ENCODE measurements around the gene BLVRB.
"Not testable (repeated sequence)": the region's sequence is repeated elsewhere in the genome, so short reads cannot be mapped to it uniquely, and the experiment has no call there.

Gene BLVRB

GRCh38 chr19:40422748-40423566 is 42.6 kb downstream of the BLVRB start:
- DNase-seq (ENCODE audit: low spot score) = no peak

GRCh38 chr19:40421993-40422747 is 43.4 kb downstream of the BLVRB start:
- no peak for DNase-seq (ENCODE audit: low spot score)

GRCh38 chr19:40420766-40421765 is 44.5 kb downstream of the BLVRB start:
- DNase-seq (ENCODE audit: low spot score) = peak; percentile 94

- DNase-seq (ENCODE audit: low spot score) = no peak
Observed at GRCh38 chr19:40420451-40420765, 45.1 kb downstream of the BLVRB start.

GRCh38 chr19:40419780-40420179 is 45.8 kb downstream of the BLVRB start:
- no peak for DNase-seq (ENCODE audit: low spot score)

GRCh38 chr19:40419066-40419612 is 46.4 kb downstream of the BLVRB start:
- no peak for DNase-seq (ENCODE audit: low spot score)

GRCh38 chr19:40418040-40418439 is 47.5 kb downstream of the BLVRB start:
- DNase-seq (ENCODE audit: low spot score) = no peak

- DNase-seq (ENCODE audit: low spot score) = no peak
Observed at GRCh38 chr19:40417643-40417981, 47.9 kb downstream of the BLVRB start.

GRCh38 chr19:40416918-40417642 is 48.5 kb downstream of the BLVRB start:
- DNase-seq (ENCODE audit: low spot score) = no peak

- DNase-seq (ENCODE audit: low spot score) = no peak
Observed at GRCh38 chr19:40415768-40416167, 49.8 kb downstream of the BLVRB start.

GRCh38 chr19:40414542-40415535 is 50.7 kb downstream of the BLVRB start:
- no peak for DNase-seq (ENCODE audit: low spot score)

GRCh38 chr19:40413291-40413845 is 52.2 kb downstream of the BLVRB start, which contains the start of gene PRX:
Gene PRX, minus strand, starts transcription at chr19:40413378. Its CDS starts 5,446 bp downstream, at chr19:40407932.
- no peak for DNase-seq (ENCODE audit: low spot score)

GRCh38 chr19:40412866-40413265 is 52.7 kb downstream of the BLVRB start:
- no peak for DNase-seq (ENCODE audit: low spot score)

GRCh38 chr19:40411958-40412499 is 53.5 kb downstream of the BLVRB start:
- DNase-seq (ENCODE audit: low spot score) = no peak

GRCh38 chr19:40411125-40411842 is 54.3 kb downstream of the BLVRB start:
- no peak for DNase-seq (ENCODE audit: low spot score)

GRCh38 chr19:40410030-40410389 is 55.5 kb downstream of the BLVRB start:
- no peak for DNase-seq (ENCODE audit: low spot score)

GRCh38 chr19:40408598-40408925 is 57.0 kb downstream of the BLVRB start:
- DNase-seq (ENCODE audit: low spot score) = not testable (repeated sequence)

- DNase-seq (ENCODE audit: low spot score) = no peak
Observed at GRCh38 chr19:40407714-40408597, 57.6 kb downstream of the BLVRB start.
